HCT116 (cell line): Measurements from ENCODE around the gene MAMLD1. TPM values are rescaled to one million over a fixed set of nuclear protein-coding genes. Genes with fewer than 3 reads are reported as not detected.

Experiments used
- ATAC-seq: fragments of 200-7000 bp; cut with Tn5 transposase; 2 replicates; pipeline ENCODE4 v1.9.1; 2020; ENCODE audit warnings: mild to moderate bottlenecking, moderate library complexity
- BruUV-seq: library from RNA; stranded (reverse); fragments of 400-500 nt; replicated peaks from 2 replicates; lab custom pipeline; 2021; lab: Mats Ljungman, UMichigan
- CTCF ChIA-PET: fragments of 300-600 bp; sonication (Branson Sonifier 250); formaldehyde crosslinking; loops from one replicate; lab custom pipeline; 2021; ENCODE audit warnings: antibody characterized with exemption; lab: Charles Lee
- POLR2A ChIA-PET: fragments of 300-600, 350-600 bp; sonication (Branson Sonifier 250); formaldehyde crosslinking; loops from one replicate; lab custom pipeline; 2021; ENCODE audit warnings: antibody characterized with exemption; lab: Charles Lee
- RAD21 ChIA-PET, 2 experiments: fragments of 300-600 bp; sonication (Branson Sonifier 250); formaldehyde crosslinking; loops; one replicate each; lab custom pipeline; 2023; ENCODE audit warnings: low total read pairs in 2 of 2; ENCODE audit not compliant: uncharacterized antibody in 2 of 2, unreplicated experiment in 2 of 2, low non-redundant PET in 1 of 2; lab: Charles Lee
- DNase-seq: peaks from one replicate; pipeline ENCODE4 v3.0.0-alpha.2; 2010; ENCODE audit warnings: low read depth, low spot score
- H2AFZ ChIP-seq: fragments of 200-600 bp; shearing (Covaris generic), sonication (generic); 2 replicates; pipeline ENCODE4 v1.6.1; 2017; ENCODE audit warnings: low read depth, mixed run types, mixed read lengths, antibody characterized with exemption, low read length; ENCODE audit not compliant: poor library complexity, severe bottlenecking
- H3K27ac ChIP-seq: 2 replicates; pipeline ENCODE4 v1.5.1; 2012; ENCODE audit warnings: low read depth, low read length
- H3K27me3 ChIP-seq: fragments of 200-600 bp; sonication (generic); 2 replicates; pipeline ENCODE4 v1.6.1; 2016; ENCODE audit warnings: mixed run types, low read length, mixed read lengths; ENCODE audit not compliant: insufficient read depth
- H3K36me3 ChIP-seq, 2 experiments: fragments of 200-500 bp in 1 of 2; fragments of 200-600 bp in 1 of 2; sonication (Bioruptor generic) in 1 of 2; sonication (generic) in 1 of 2; 2 replicates each; pipeline versions ENCODE4 v1.5.1 to v1.6.1; 2014 to 2016; ENCODE audit warnings: low read length in 2 of 2, inconsistent platforms in 1 of 2, mixed read lengths in 1 of 2, mixed run types in 1 of 2; ENCODE audit not compliant: insufficient read depth in 2 of 2, control insufficient read depth in 1 of 2
- H3K4me1 ChIP-seq, 2 experiments: fragments of 200-600 bp in 1 of 2; sonication (generic) in 1 of 2; 2 replicates each; pipeline versions ENCODE4 v1.5.1 to v1.6.1; 2012 to 2017; ENCODE audit warnings: low read length in 2 of 2, inconsistent platforms in 1 of 2, mild to moderate bottlenecking in 1 of 2, mixed read lengths in 1 of 2, mixed run types in 1 of 2, moderate library complexity in 1 of 2; ENCODE audit not compliant: insufficient read depth in 2 of 2, control insufficient read depth in 1 of 2
- H3K4me2 ChIP-seq: fragments of 200-600 bp; sonication (generic); 2 replicates; pipeline ENCODE4 v1.6.1; 2017; ENCODE audit warnings: mixed run types, low read length, mixed read lengths
- H3K4me3 ChIP-seq, 2 experiments: fragments of 200-600 bp in 1 of 2; sonication (generic) in 1 of 2; replicated peaks in 1 of 2; 2 replicates each; pipeline ENCODE4 v1.5.1; 2011 to 2016; ENCODE audit warnings: low read length in 2 of 2, control low read depth in 1 of 2, low read depth in 1 of 2, mild to moderate bottlenecking in 1 of 2, mixed read lengths in 1 of 2, mixed run types in 1 of 2
- H3K79me2 ChIP-seq: fragments of 200-600 bp; sonication (generic); 2 replicates; pipeline ENCODE4 v1.6.1; 2017; ENCODE audit warnings: mild to moderate bottlenecking, mixed run types, low read length, moderate library complexity, mixed read lengths; ENCODE audit not compliant: insufficient read depth
- H3K9ac ChIP-seq: fragments of 200-600 bp; sonication (generic); 2 replicates; pipeline ENCODE4 v1.6.1; 2016; ENCODE audit warnings: low read length, mixed read lengths
- H3K9me2 ChIP-seq: fragments of 200-600 bp; sonication (generic), shearing (Covaris generic); 2 replicates; pipeline ENCODE4 v1.6.1; 2017; ENCODE audit warnings: mixed run types, mild to moderate bottlenecking, moderate library complexity; ENCODE audit not compliant: insufficient read depth
- H3K9me3 ChIP-seq, 2 experiments: fragments of 200-500 bp in 1 of 2; fragments of 200-600 bp in 1 of 2; sonication (Bioruptor generic) in 1 of 2; sonication (generic) in 1 of 2; 2 replicates each; pipeline ENCODE4 v1.6.1; 2014 to 2017; ENCODE audit warnings: low read length in 2 of 2, mixed read lengths in 2 of 2, inconsistent platforms in 1 of 2, low read depth in 1 of 2, mild to moderate bottlenecking in 1 of 2, mixed run types in 1 of 2, moderate library complexity in 1 of 2; ENCODE audit not compliant: control insufficient read depth in 1 of 2, insufficient read depth in 1 of 2
- H4K20me1 ChIP-seq: fragments of 200-600 bp; sonication (generic), shearing (Covaris generic); 2 replicates; pipeline ENCODE4 v1.6.1; 2017; ENCODE audit warnings: mixed run types, mild to moderate bottlenecking, moderate library complexity; ENCODE audit not compliant: insufficient read depth
- CEBPB ChIP-seq: IDR thresholded peaks from 2 replicates; pipeline ENCODE4 v1.6.1; 2012; ENCODE audit warnings: low read depth
- ELF1 ChIP-seq: IDR thresholded peaks from 2 replicates; pipeline ENCODE4 v1.6.1; 2012; ENCODE audit warnings: low read depth, borderline replicate concordance
- EZH2phosphoT487 ChIP-seq: fragments of 200-600 bp; IDR thresholded peaks from 2 replicates; pipeline ENCODE4 v1.6.1; 2018; ENCODE audit warnings: antibody characterized with exemption, borderline replicate concordance
- POLR2AphosphoS5 ChIP-seq: IDR thresholded peaks from 2 replicates; pipeline ENCODE4 v1.6.1; 2011; ENCODE audit warnings: mild to moderate bottlenecking, low read depth, low read length, moderate library complexity
- intact Hi-C: fragments of 100-400 bp; cut with micrococcal nuclease; formaldehyde crosslinking; loops from 2 replicates; pipeline ENCODE4 v1.10.0; 2022
- total RNA-seq: library from RNA; stranded (reverse); gene quantifications from one replicate; pipeline ENCODE4 v1.2.1, GENCODE V29; 2021; ENCODE audit not compliant: unreplicated experiment

MAMLD1 gene
- total RNA-seq, 1 experiment from 2014 or later: 3.6 TPM

DNA sequence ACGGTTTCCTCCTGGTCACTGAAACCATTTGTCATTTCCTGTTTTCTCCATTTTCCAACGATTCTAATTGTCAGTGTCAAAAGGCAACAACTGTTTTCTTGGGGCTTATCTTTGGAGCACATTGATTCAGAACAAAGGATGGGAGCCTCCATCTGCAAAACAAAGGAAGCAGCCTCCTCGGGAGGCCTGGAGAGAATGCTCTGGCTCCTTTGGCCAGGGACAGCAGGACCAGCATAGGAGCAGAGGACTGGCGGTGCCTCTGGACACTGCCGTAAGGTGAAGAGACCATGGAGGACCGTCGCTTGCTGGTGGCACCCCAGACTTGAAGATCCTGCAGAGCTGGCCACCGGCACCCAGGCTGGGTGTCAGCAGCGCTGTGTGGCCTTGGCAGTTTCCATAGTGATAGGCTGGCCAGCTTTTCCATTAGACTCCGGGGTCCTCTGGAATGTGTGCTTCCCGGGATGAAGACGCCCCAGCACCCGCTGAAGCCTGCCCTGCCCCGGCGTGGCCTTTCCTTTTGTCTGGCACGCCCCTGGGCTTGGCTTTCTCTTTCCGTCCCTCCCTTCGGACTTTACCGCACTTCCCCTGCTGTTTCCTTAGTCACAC is 144.2 kb downstream of the MAMLD1 start:
- CTCF ChIA-PET: no interaction called here
- ATAC-seq: no peak

DNA sequence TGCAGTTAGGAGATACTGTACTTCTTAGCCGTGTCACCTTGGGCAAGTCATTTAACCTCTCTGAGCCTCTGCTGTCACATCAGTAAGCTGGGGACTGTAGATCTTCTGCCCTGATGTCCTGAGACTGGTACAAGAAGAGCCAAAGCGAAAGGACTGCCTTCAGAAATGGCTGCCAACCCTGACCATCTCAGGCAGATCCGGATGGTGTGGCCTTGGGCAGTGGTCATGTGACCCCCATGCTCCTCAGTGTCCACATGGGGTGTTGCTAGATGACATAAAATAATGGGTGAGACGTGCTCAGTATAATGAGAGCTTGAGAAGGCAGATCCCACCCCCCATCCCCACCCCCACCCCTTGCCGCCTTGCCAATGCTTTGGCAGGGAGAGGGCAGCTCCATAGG is 144.9 kb downstream of the MAMLD1 start:
- H3K79me2 ChIP-seq: no peaks in the 10 kb centered on the region
- CTCF ChIA-PET: no interaction called here
- no TSS peak for BruUV-seq
- no peaks in the 10 kb centered on the region for H3K36me3 ChIP-seq
- no peak overlapping the region for H3K4me3 ChIP-seq
- H3K9me2 ChIP-seq: no peaks in the 10 kb centered on the region
- POLR2A ChIA-PET: no interaction called here
- TF ChIP-seq CEBPB: no peak
- TF ChIP-seq EZH2phosphoT487: no peak
- no peak for TF ChIP-seq POLR2AphosphoS5
- RAD21 ChIA-PET: no interaction called here
- no peaks in the 10 kb centered on the region for H3K9me3 ChIP-seq
- DNase-seq (no peak), ATAC-seq (no peak)
- peaks cover 9 to 20% of the 10 kb centered on the region in 2 experiments for H3K4me1 ChIP-seq
- H3K27ac ChIP-seq: no peak overlapping the region
- intact Hi-C loops: no loop called here
- H3K9ac ChIP-seq: no peak overlapping the region
- H2AFZ ChIP-seq: no peak overlapping the region
- H3K4me2 ChIP-seq: no peak overlapping the region
- no peaks in the 10 kb centered on the region for H3K27me3 ChIP-seq
- no peaks in the 10 kb centered on the region for H4K20me1 ChIP-seq

More for the DNA sequence above, 144.2 kb downstream of the MAMLD1 start:
- Histone ChIP-seq H3K9me3 (no peaks in the 10 kb centered on the region), H4K20me1 (no peaks in the 10 kb centered on the region), H3K36me3 (no peaks in the 10 kb centered on the region), H3K9ac (no peak overlapping the region), H3K9me2 (no peaks in the 10 kb centered on the region), H2AFZ (no peak overlapping the region)
- no peak for DNase-seq
- POLR2A ChIA-PET: no interaction called here
- TF ChIP-seq ELF1 (no peak), CEBPB (no peak)
- TF ChIP-seq, all 23 proteins: peak for 0
- Histone ChIP-seq H3K79me2 (no peaks in the 10 kb centered on the region), H3K4me2 (no peak overlapping the region), H3K4me3 (no peak overlapping the region), H3K27me3 (no peaks in the 10 kb centered on the region), H3K27ac (no peak overlapping the region), H3K4me1 (peaks cover 9 to 21% of the 10 kb centered on the region in 2 experiments)
- intact Hi-C loops: no loop called here
- BruUV-seq: no TSS peak
- RAD21 ChIA-PET: no interaction called here
